Neuronal stem cell (in vitro differentiated cells): ENCODE data around the gene IGF1R.

ENCODE experiments used
- DNase-seq: peaks from one replicate; pipeline ENCODE4 v3.0.0-alpha.2; 2013; ENCODE audit warnings: low spot score
- H2AFZ ChIP-seq: one replicate; pipeline ENCODE4 v1.6.1; 2013; ENCODE audit warnings: mild to moderate bottlenecking, low read length, inconsistent platforms
- H2AK5ac ChIP-seq: 2 replicates; pipeline ENCODE4 v1.6.1; 2013; ENCODE audit warnings: low read depth, mild to moderate bottlenecking, inconsistent platforms, low read length, moderate library complexity, mixed read lengths
- H2BK120ac ChIP-seq: 2 replicates; pipeline ENCODE4 v1.6.1; 2013; ENCODE audit warnings: low read depth, mild to moderate bottlenecking, inconsistent platforms, low read length, moderate library complexity, mixed read lengths
- H2BK12ac ChIP-seq: one replicate; pipeline ENCODE4 v1.6.1; 2013; ENCODE audit warnings: low read length, inconsistent platforms
- H2BK15ac ChIP-seq: 2 replicates; pipeline ENCODE4 v1.6.1; 2013; ENCODE audit warnings: mild to moderate bottlenecking, low read length, inconsistent platforms, mixed read lengths
- H2BK5ac ChIP-seq: one replicate; pipeline ENCODE4 v1.6.1; 2013; ENCODE audit warnings: inconsistent platforms, mild to moderate bottlenecking, low read length, moderate library complexity
- H3K14ac ChIP-seq: one replicate; pipeline ENCODE4 v1.6.1; 2013; ENCODE audit warnings: low read length, inconsistent platforms
- H3K18ac ChIP-seq: 2 replicates; pipeline ENCODE4 v1.6.1; 2013; ENCODE audit warnings: low read length, inconsistent platforms
- H3K23ac ChIP-seq: 2 replicates; pipeline ENCODE4 v1.6.1; 2013; ENCODE audit warnings: low read depth, mild to moderate bottlenecking, mixed read lengths, low read length, inconsistent platforms; ENCODE audit not compliant: poor library complexity
- H3K27ac ChIP-seq: replicated peaks from 3 replicates; pipeline ENCODE4 v1.5.1; 2013; ENCODE audit warnings: low read length, inconsistent platforms
- H3K27me3 ChIP-seq, 3 experiments: 2 replicates each; pipeline ENCODE4 v1.6.1; 2013; ENCODE audit warnings: low read length in 3 of 3, mild to moderate bottlenecking in 2 of 3, inconsistent platforms in 1 of 3, low read depth in 1 of 3, mixed read lengths in 1 of 3, moderate library complexity in 1 of 3; ENCODE audit not compliant: control insufficient read depth in 3 of 3, insufficient read depth in 3 of 3
- H3K36me3 ChIP-seq, 2 donors: replicated peaks in 1 of 2; 2 replicates each; pipeline ENCODE4 v1.6.1; 2013; ENCODE audit warnings: low read length in 2 of 2; ENCODE audit not compliant: control insufficient read depth in 2 of 2, insufficient read depth in 2 of 2
- H3K4ac ChIP-seq: 2 replicates; pipeline ENCODE4 v1.6.1; 2013; ENCODE audit warnings: inconsistent platforms, mild to moderate bottlenecking, low read length, moderate library complexity
- H3K4me1 ChIP-seq, 2 donors: 1 replicate in 1 of 2; 2 replicates in 1 of 2; pipeline ENCODE4 v1.6.1; 2013; ENCODE audit warnings: low read length in 2 of 2, low read depth in 1 of 2; ENCODE audit not compliant: control insufficient read depth in 2 of 2, insufficient read depth in 1 of 2
- H3K4me2 ChIP-seq: one replicate; pipeline ENCODE4 v1.6.1; 2013; ENCODE audit warnings: mild to moderate bottlenecking, low read length, inconsistent platforms; ENCODE audit not compliant: insufficient read depth, poor library complexity, severe bottlenecking
- H3K4me3 ChIP-seq, 2 donors: 2 replicates each; pipeline ENCODE4 v1.5.1; 2013; ENCODE audit warnings: low read length in 2 of 2, mild to moderate bottlenecking in 2 of 2, inconsistent platforms in 1 of 2, moderate library complexity in 1 of 2
- H3K79me1 ChIP-seq: one replicate; pipeline ENCODE4 v1.6.1; 2013; ENCODE audit warnings: low read depth, mild to moderate bottlenecking, inconsistent platforms, low read length, moderate library complexity
- H3K9ac ChIP-seq: one replicate; pipeline ENCODE4 v1.6.1; 2013; ENCODE audit warnings: mild to moderate bottlenecking, low read depth, low read length, inconsistent platforms; ENCODE audit not compliant: poor library complexity
- H3K9me3 ChIP-seq, 2 donors: replicated peaks in 1 of 2; 2 replicates each; pipeline versions ENCODE3 to v1.6.1; 2013; ENCODE audit warnings: low read length in 2 of 2, mild to moderate bottlenecking in 2 of 2, inconsistent platforms in 1 of 2, low read depth in 1 of 2, mixed read lengths in 1 of 2, moderate library complexity in 1 of 2; ENCODE audit not compliant: control insufficient read depth in 2 of 2, insufficient read depth in 1 of 2
- H4K8ac ChIP-seq: one replicate; pipeline ENCODE4 v1.6.1; 2013; ENCODE audit warnings: low read depth, mild to moderate bottlenecking, inconsistent platforms, low read length, moderate library complexity
- H4K91ac ChIP-seq: one replicate; pipeline ENCODE4 v1.6.1; 2013; ENCODE audit warnings: low read length, low read depth, mild to moderate bottlenecking, inconsistent platforms; ENCODE audit not compliant: poor library complexity
- WGBS, 2 donors: extraction: QIAGEN DNeasy Blood & Tissue Kit; methylation state at CpG; one replicate each; pipeline ENCODE4 v1.1.7; 2013; ENCODE audit warnings: missing lambda C conversion rate in 2 of 2, mixed read lengths in 1 of 2; ENCODE audit not compliant: insufficient read length in 2 of 2, insufficient replicate concordance in 1 of 2; ENCODE audit errors: extremely low coverage in 2 of 2; 5-methylcytosine and 5-hydroxymethylcytosine counted together

The IGF1R gene

GRCh38 chr15:98917417-98917816 is 269.1 kb downstream of the IGF1R start:
- Histone ChIP-seq H3K4ac (no peak overlapping the region), H3K36me3 (peaks cover 43 to 98% of the 10 kb centered on the region in 2 donors)

GRCh38 chr15:98920091-98920880 is 271.9 kb downstream of the IGF1R start:
- no peak overlapping the region for H2BK5ac ChIP-seq
- H3K79me1 ChIP-seq, result peaks cover 1% of the 10 kb centered on the region
- H3K4ac ChIP-seq, result no peak overlapping the region
- no peak overlapping the region for H3K4me3 ChIP-seq
- H3K23ac ChIP-seq, result no peak overlapping the region
- 100% methylated on average over 1 of the region's 10 CpGs; no CpG with 5 or more reads in 1 of the 2 donors for WGBS, 2 donors
- no peak overlapping the region for H3K18ac ChIP-seq
- no peak overlapping the region for H3K27ac ChIP-seq
- H3K14ac ChIP-seq, result no peak overlapping the region
- H3K4me1 ChIP-seq, result no peaks in the 10 kb centered on the region
- H4K8ac ChIP-seq, result no peak overlapping the region
- no peak overlapping the region for H2AK5ac ChIP-seq
- no peaks in the 10 kb centered on the region for H3K27me3 ChIP-seq
- H3K9ac ChIP-seq, result no peak overlapping the region
- H2AFZ ChIP-seq, result no peak overlapping the region
- H3K36me3 ChIP-seq, result peaks cover 48 to 98% of the 10 kb centered on the region in 2 donors
- H2BK12ac ChIP-seq, result no peak overlapping the region
- H3K4me2 ChIP-seq, result no peak overlapping the region
- no peak overlapping the region for H4K91ac ChIP-seq
- H3K9me3 ChIP-seq, result no peaks in the 10 kb centered on the region
- H2BK15ac ChIP-seq, result no peak overlapping the region
- DNase-seq, result no peak
- H2BK120ac ChIP-seq, result no peak overlapping the region

More at GRCh38 chr15:98917417-98917816, 269.1 kb downstream of the IGF1R start:
- H3K4me2 ChIP-seq, result no peak overlapping the region
- no peak overlapping the region for H2AK5ac ChIP-seq
- no peaks in the 10 kb centered on the region for H3K27me3 ChIP-seq
- no peak overlapping the region for H3K27ac ChIP-seq
- DNase-seq, result no peak
- H3K4me3 ChIP-seq, result no peak overlapping the region
- no peak overlapping the region for H2BK12ac ChIP-seq
- H3K18ac ChIP-seq, result no peak overlapping the region
- H2BK15ac ChIP-seq, result no peak overlapping the region
- no peak overlapping the region for H4K8ac ChIP-seq
- no peak overlapping the region for H2BK120ac ChIP-seq
- H3K4me1 ChIP-seq, result no peaks in the 10 kb centered on the region
- peaks cover 1% of the 10 kb centered on the region for H3K79me1 ChIP-seq
- H4K91ac ChIP-seq, result no peak overlapping the region
- H2BK5ac ChIP-seq, result no peak overlapping the region
- no peak overlapping the region for H3K9ac ChIP-seq
- no peak overlapping the region for H3K23ac ChIP-seq
- H2AFZ ChIP-seq, result no peak overlapping the region
- no peak overlapping the region for H3K14ac ChIP-seq
- no peaks in the 10 kb centered on the region for H3K9me3 ChIP-seq
- WGBS, 2 donors, result no CpG with 5 or more reads among the region's 3 CpGs

- Histone ChIP-seq H4K8ac (no peak overlapping the region), H2BK5ac (no peak overlapping the region), H3K23ac (peak overlapping the region; percentile 17), H2BK12ac (no peak overlapping the region), H3K18ac (peak overlapping the region; percentile 8), H2BK15ac (no peak overlapping the region), H3K27ac (no peak overlapping the region), H3K4me2 (no peak overlapping the region), H3K14ac (no peak overlapping the region), H3K27me3 (no peaks in the 10 kb centered on the region), H2BK120ac (no peak overlapping the region), H3K9me3 (peaks cover 0 to under 1% of the 10 kb centered on the region in 2 donors), H3K4me3 (no peak overlapping the region), H3K4me1 (no peaks in the 10 kb centered on the region), H2AFZ (no peak overlapping the region), H2AK5ac (no peak overlapping the region), H4K91ac (no peak overlapping the region), H3K9ac (no peak overlapping the region), H3K79me1 (no peaks in the 10 kb centered on the region), H3K36me3 (peaks cover 35 to 98% of the 10 kb centered on the region in 2 donors), H3K4ac (no peak overlapping the region)
- DNase-seq, result no peak
- no CpG with 5 or more reads among the region's 12 CpGs for WGBS, 2 donors
These were observed 274.8 kb downstream of the IGF1R start for GRCh38 chr15:98923171-98923570.

- no peak overlapping the region for H3K4me2 ChIP-seq
- no peak overlapping the region for H2BK12ac ChIP-seq
- no peak overlapping the region for H2BK120ac ChIP-seq
- no peak overlapping the region for H3K27ac ChIP-seq
- no peak for DNase-seq
- H3K4me3 ChIP-seq, result no peak overlapping the region
- H3K9me3 ChIP-seq, result peaks cover 0 to 2% of the 10 kb centered on the region in 2 donors
- no CpG with 5 or more reads among the region's 10 CpGs for WGBS, 2 donors
- H3K4ac ChIP-seq, result no peak overlapping the region
- no peaks in the 10 kb centered on the region for H3K27me3 ChIP-seq
- H2AK5ac ChIP-seq, result no peak overlapping the region
- H2BK5ac ChIP-seq, result no peak overlapping the region
- H2AFZ ChIP-seq, result no peak overlapping the region
- peaks cover 38 to 99% of the 10 kb centered on the region in 2 donors for H3K36me3 ChIP-seq
- H4K8ac ChIP-seq, result no peak overlapping the region
- no peak overlapping the region for H3K9ac ChIP-seq
- no peak overlapping the region for H3K23ac ChIP-seq
- peak overlapping the region; percentile 32 for H3K14ac ChIP-seq
- no peaks in the 10 kb centered on the region for H3K4me1 ChIP-seq
- H3K79me1 ChIP-seq, result no peaks in the 10 kb centered on the region
- no peak overlapping the region for H3K18ac ChIP-seq
- H4K91ac ChIP-seq, result no peak overlapping the region
- no peak overlapping the region for H2BK15ac ChIP-seq
These were observed 275.2 kb downstream of the IGF1R start for GRCh38 chr15:98923579-98923978.
